Lower leg skin (tissue), 4 donors: ENCODE results near the gene USP25. TPM values are rescaled to one million over a fixed set of nuclear protein-coding genes. Genes with fewer than 3 reads are reported as not detected.

Experiments used
- DNase-seq, 2 donors: peaks; one replicate each; pipeline ENCODE4 v3.0.0-alpha.2; 2019; ENCODE audit warnings: low spot score in 2 of 2
- H3K4me3 ChIP-seq: fragments of 200-600 bp; sonication (generic); 2 replicates; pipeline ENCODE4 v1.5.1; 2017; ENCODE audit warnings: mild to moderate bottlenecking, low read depth; ENCODE audit not compliant: poor library complexity, severe bottlenecking
- CTCF ChIP-seq, 3 donors: fragments of 450-650 bp; IDR thresholded peaks; one replicate each; pipeline ENCODE4 v1.5.1; 2016; ENCODE audit warnings: antibody characterized with exemption in 3 of 3, mild to moderate bottlenecking in 3 of 3, moderate library complexity in 2 of 3
- POLR2A ChIP-seq, 2 donors: fragments of 450-650 bp; IDR thresholded peaks; one replicate each; pipeline ENCODE4 v1.6.1; 2016 to 2017; ENCODE audit warnings: antibody characterized with exemption in 2 of 2, mild to moderate bottlenecking in 1 of 2, moderate library complexity in 1 of 2
- WGBS, 2 donors: methylation state at CpG; one replicate each; pipeline ENCODE4 v1.1.5; 2018; 5-methylcytosine and 5-hydroxymethylcytosine counted together
- intact Hi-C: fragments of 100-400 bp; cut with DNase I; formaldehyde crosslinking; loops from one replicate; pipeline ENCODE4 v1.15.0; 2023; ENCODE audit warnings: low total_unique reads
- total RNA-seq, 4 donors: library from RNA; depleted of rRNA; stranded (reverse); fragments of >200 nt; gene quantifications; one replicate each; pipeline ENCODE4 v1.1.0, GENCODE V29; 2016

The USP25 gene
- total RNA-seq, 4 donors from 2014 or later, result 20.4 to 37.4 (median 32.3) TPM

GRCh38 chr21:15826908-15827601 is 97.3 kb downstream of the USP25 start:
- TF ChIP-seq CTCF (IDR thresholded peaks at IDR 0.05) (no peak), POLR2A (IDR thresholded peaks at IDR 0.05) (no peak)
- 85 to 89% methylated on average over 8 of the region's 8 CpGs for WGBS, 2 donors
- intact Hi-C loops, result no loop called here
- DNase-seq, result no peak
- no peak overlapping the region for H3K4me3 ChIP-seq

- H3K4me3 ChIP-seq, result no peak overlapping the region
- no peak for DNase-seq
- 92 to 96% methylated on average over 4 of the region's 4 CpGs for WGBS, 2 donors
- TF ChIP-seq POLR2A (IDR thresholded peaks at IDR 0.05) (no peak), CTCF (IDR thresholded peaks at IDR 0.05) (no peak)
- intact Hi-C loops, result no loop called here
Measured at GRCh38 chr21:15831497-15831896, 101.7 kb downstream of the USP25 start.

- DNase-seq, result no peak
- WGBS, 2 donors, result 80 to 84% methylated on average over 4 of the region's 4 CpGs
- intact Hi-C loops, result no loop called here
- no peak overlapping the region for H3K4me3 ChIP-seq
- no peak for TF ChIP-seq POLR2A (IDR thresholded peaks at IDR 0.05)
- no peak for TF ChIP-seq CTCF (IDR thresholded peaks at IDR 0.05)
Measured at GRCh38 chr21:15837645-15838044, 107.9 kb downstream of the USP25 start.

GRCh38 chr21:15839026-15839425 is 109.2 kb downstream of the USP25 start:
- DNase-seq, result no peak
- 93% methylated on average over 2 of the region's 2 CpGs for WGBS, 2 donors
- no peak overlapping the region for H3K4me3 ChIP-seq
- intact Hi-C loops, result no loop called here
- no peak for TF ChIP-seq POLR2A (IDR thresholded peaks at IDR 0.05)
- no peak for TF ChIP-seq CTCF (IDR thresholded peaks at IDR 0.05)

GRCh38 chr21:15839601-15840000 is 109.8 kb downstream of the USP25 start:
- TF ChIP-seq POLR2A (IDR thresholded peaks at IDR 0.05) (no peak), CTCF (IDR thresholded peaks at IDR 0.05) (no peak)
- H3K4me3 ChIP-seq, result no peak overlapping the region
- 92 to 93% methylated on average over 2 of the region's 2 CpGs for WGBS, 2 donors
- no peak for DNase-seq
- intact Hi-C loops, result no loop called here

- intact Hi-C loops, result no loop called here
- TF ChIP-seq POLR2A (IDR thresholded peaks at IDR 0.05), result no peak
- no peak for TF ChIP-seq CTCF (IDR thresholded peaks at IDR 0.05)
- WGBS, 2 donors, result 71 to 78% methylated on average over 3 of the region's 3 CpGs
- no peak overlapping the region for H3K4me3 ChIP-seq
- no peak for DNase-seq
Measured at GRCh38 chr21:15840406-15840805, 110.6 kb downstream of the USP25 start.
